ENCODE results near the gene IL10RA. TPM values are rescaled to one million over a fixed set of nuclear protein-coding genes. Genes with fewer than 3 reads are reported as not detected.

The IL10RA gene
- total and polyA plus RNA-seq, 8 donors = 0.60 to 15.5 (median 2.7) TPM

- peak in 2 of 4 donors; percentile 80 to 87 for ATAC-seq
- intact Hi-C loops (cut with DNase I) = no loop called here
- 71 to 81% methylated on average over 7 of the region's 7 CpGs for WGBS, 2 donors
- Histone ChIP-seq H3K4me1 (no peaks in the 10 kb centered on the region), H3K27me3 (no peaks in the 10 kb centered on the region), H3K36me3 (no peaks in the 10 kb centered on the region), H3K9me3 (no peaks in the 10 kb centered on the region), H3K27ac (no peak overlapping the region), H3K4me3 (no peak overlapping the region)
- no peak for DNase-seq
- TF ChIP-seq CTCF (IDR thresholded peaks at IDR 0.05) = no peak
- FAIRE-seq = no peak
Measured at GRCh38 chr11:117979481-117980211, 6.5 kb upstream of the IL10RA start.

DNA sequence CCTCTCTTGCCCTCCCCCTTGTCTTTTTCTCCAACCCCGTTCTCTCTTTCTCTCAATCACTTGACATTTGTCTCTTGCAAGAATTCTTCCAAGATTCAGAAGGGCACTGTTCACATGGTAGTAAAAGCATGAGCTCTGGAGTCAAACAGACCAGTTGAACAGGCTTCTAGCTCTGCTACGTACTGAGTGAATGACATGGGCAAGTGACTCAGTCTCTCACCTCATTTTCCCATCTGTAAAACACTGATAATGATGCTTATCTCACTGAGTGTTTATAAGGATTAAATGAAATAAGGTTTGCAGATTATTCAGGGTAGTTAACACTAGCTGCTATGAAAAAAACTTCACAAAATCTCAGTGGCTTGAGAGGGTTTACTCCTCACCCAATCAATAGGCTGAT is 5.9 kb upstream of the IL10RA start:
- intact Hi-C loops (cut with DNase I) = no loop called here
- no peak for ATAC-seq
- no peak overlapping the region for H3K27ac ChIP-seq
- H3K9me3 ChIP-seq = no peaks in the 10 kb centered on the region
- no peak overlapping the region for H3K4me3 ChIP-seq
- no peak for FAIRE-seq
- H3K27me3 ChIP-seq = no peaks in the 10 kb centered on the region
- no peaks in the 10 kb centered on the region for H3K4me1 ChIP-seq
- no peak for DNase-seq
- WGBS, 2 donors = 30 to 42% methylated on average over 2 of the region's 2 CpGs
- TF ChIP-seq CTCF (IDR thresholded peaks at IDR 0.05) = no peak
- H3K36me3 ChIP-seq = no peaks in the 10 kb centered on the region

DNA sequence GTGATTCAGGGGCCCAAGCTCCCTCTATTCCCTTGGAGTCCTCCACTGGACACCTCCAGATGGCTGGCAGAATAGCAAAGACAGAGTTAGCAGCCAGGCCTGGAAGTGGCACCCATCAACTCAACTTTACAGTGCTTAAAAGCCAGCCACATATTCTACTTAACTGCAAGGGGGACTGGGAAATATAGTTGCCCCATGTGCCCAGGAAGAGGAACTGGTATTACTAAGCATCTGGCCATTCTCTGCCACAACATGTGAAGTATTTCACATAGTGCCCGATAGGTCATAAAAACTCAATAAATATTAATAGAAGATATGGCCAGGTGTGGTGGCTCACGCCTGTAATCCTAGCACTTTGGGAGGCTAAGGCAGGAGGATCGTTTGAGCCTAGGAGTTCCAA is 5.5 kb upstream of the IL10RA start:
- intact Hi-C loops (cut with DNase I) = no loop called here

DNA sequence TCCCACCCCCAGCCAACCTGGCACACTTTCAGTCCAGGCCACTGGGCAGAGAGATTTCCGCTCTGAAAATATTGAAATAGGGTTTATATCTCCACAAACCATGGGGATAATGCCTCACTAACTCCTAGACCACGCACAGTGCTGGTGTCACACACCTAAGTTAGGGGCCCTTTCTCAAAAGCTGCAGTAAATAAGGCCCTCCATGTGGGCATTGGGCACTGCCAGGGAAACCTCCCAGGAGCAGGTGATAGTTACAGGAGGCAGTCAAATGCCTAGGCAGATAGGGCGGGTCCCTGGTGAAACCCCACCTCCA is 3.1 kb upstream of the IL10RA start:
- WGBS, 2 donors = 85 to 91% methylated on average over 3 of the region's 3 CpGs
- H3K4me1 ChIP-seq = no peaks in the 10 kb centered on the region
- FAIRE-seq (no peak), DNase-seq (no peak), ATAC-seq (no peak)
- H3K4me3 ChIP-seq = no peak overlapping the region
- no peak for TF ChIP-seq CTCF (IDR thresholded peaks at IDR 0.05)
- H3K27ac ChIP-seq = no peak overlapping the region
- H3K36me3 ChIP-seq = no peaks in the 10 kb centered on the region
- intact Hi-C loops (cut with DNase I) = no loop called here
- no peaks in the 10 kb centered on the region for H3K27me3 ChIP-seq
- no peaks in the 10 kb centered on the region for H3K9me3 ChIP-seq

More for the DNA sequence above, 5.5 kb upstream of the IL10RA start:
- peak in 2 of 4 donors; percentile 26 to 45 for ATAC-seq
- Histone ChIP-seq H3K27me3 (no peaks in the 10 kb centered on the region), H3K4me1 (no peaks in the 10 kb centered on the region), H3K27ac (no peak overlapping the region), H3K9me3 (no peaks in the 10 kb centered on the region), H3K36me3 (no peaks in the 10 kb centered on the region), H3K4me3 (no peak overlapping the region)
- no peak for FAIRE-seq
- WGBS, 2 donors = 66% methylated on average over 3 of the region's 3 CpGs
- no peak for DNase-seq
- no peak for TF ChIP-seq CTCF (IDR thresholded peaks at IDR 0.05)

DNA sequence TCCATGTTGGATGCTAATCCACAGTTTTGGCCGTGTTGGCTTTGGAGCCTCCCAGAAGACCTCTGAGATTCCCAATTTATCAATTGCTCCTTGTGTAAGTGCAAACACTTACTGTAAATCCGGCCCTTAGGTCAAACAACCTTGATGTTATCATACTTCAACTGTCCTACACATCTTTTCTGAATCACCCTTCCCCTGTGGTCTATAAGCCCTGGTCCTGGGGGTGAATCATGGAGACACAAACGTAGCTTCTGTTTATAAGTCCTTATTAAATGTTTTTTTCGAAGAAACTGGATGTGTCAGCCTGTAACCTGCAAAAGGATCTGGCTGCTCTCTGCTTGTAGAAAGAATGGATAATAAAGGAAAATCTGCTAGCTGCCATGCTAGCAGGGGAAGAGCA is 1.7 kb upstream of the IL10RA start:
- no peaks in the 10 kb centered on the region for H3K27me3 ChIP-seq
- H3K4me3 ChIP-seq = no peak overlapping the region
- FAIRE-seq = no peak
- H3K9me3 ChIP-seq = no peaks in the 10 kb centered on the region
- ATAC-seq = no peak
- 61 to 62% methylated on average over 4 of the region's 4 CpGs for WGBS, 2 donors
- H3K4me1 ChIP-seq = no peaks in the 10 kb centered on the region
- TF ChIP-seq CTCF (IDR thresholded peaks at IDR 0.05) = no peak
- DNase-seq = no peak
- no peaks in the 10 kb centered on the region for H3K36me3 ChIP-seq
- intact Hi-C loops (cut with DNase I) = no loop called here
- H3K27ac ChIP-seq = no peak overlapping the region

Measured in pancreas (tissue), 10 donors.